ENCODE measurements around the gene TRIM9.

GRCh38 chr14:50932156-50932555 is 162.7 kb downstream of the TRIM9 start:
- no peak for TF ChIP-seq EZH2 (IDR thresholded peaks at IDR 0.05; ENCODE audit: low read length, missing control alignments)
- TF ChIP-seq CTCF (conservative IDR thresholded peaks at IDR 0.05 in 1 of 2, IDR thresholded peaks at IDR 0.05 in 1 of 2; ENCODE audit: low read depth in 1 of 2, low read length in 2 of 2) = no peak
